HEK293 (cell line): ENCODE data around the gene ZNF33B.

Source experiments
- CTCF ChIP-seq: fragments of 450-650 bp; formaldehyde crosslinking; IDR thresholded peaks from 2 replicates; pipeline ENCODE4 v1.5.1; 2016; ENCODE audit warnings: missing biosample characterization, missing genetic modification characterization
- REST ChIP-seq: fragments of 450-650 bp; formaldehyde crosslinking; IDR thresholded peaks from 2 replicates; pipeline ENCODE4 v1.5.1; 2016; ENCODE audit warnings: missing biosample characterization, missing genetic modification characterization
- SP2 ChIP-seq: fragments of 450-650 bp; formaldehyde crosslinking; IDR thresholded peaks from 2 replicates; pipeline ENCODE4 v1.5.1; 2016; ENCODE audit warnings: missing biosample characterization, missing genetic modification characterization
- ZFP3 ChIP-seq: fragments of 450-650 bp; formaldehyde crosslinking; IDR thresholded peaks from 2 replicates; pipeline ENCODE4 v1.5.1; 2016; ENCODE audit warnings: low read depth, missing biosample characterization, missing genetic modification characterization
- ZFP69B ChIP-seq: fragments of 450-650 bp; formaldehyde crosslinking; IDR thresholded peaks from 2 replicates; pipeline ENCODE4 v1.5.1; 2016; ENCODE audit warnings: missing biosample characterization, missing genetic modification characterization
- ZNF169 ChIP-seq: fragments of 450-650 bp; formaldehyde crosslinking; IDR thresholded peaks from 2 replicates; pipeline ENCODE4 v1.5.1; 2016; ENCODE audit warnings: missing biosample characterization, missing genetic modification characterization
- ZNF274 ChIP-seq, 2 experiments: fragments of 200-500 bp in 1 of 2; fragments of 450-650 bp in 1 of 2; sonication (Bioruptor generic) in 1 of 2; formaldehyde crosslinking in 1 of 2; IDR thresholded peaks; 2 replicates each; pipeline versions ENCODE4 v1.5.1 to v1.6.1; 2014 to 2016; ENCODE audit warnings: borderline replicate concordance in 1 of 2, inconsistent platforms in 1 of 2, low read length in 1 of 2, missing biosample characterization in 1 of 2, missing genetic modification characterization in 1 of 2
- TF ChIP-seq, protein P1 (sequence below): fragments of 450-650 bp; formaldehyde crosslinking; IDR thresholded peaks from 2 replicates; pipeline ENCODE4 v1.5.1; 2016; ENCODE audit warnings: missing biosample characterization, missing genetic modification characterization

DNA sequence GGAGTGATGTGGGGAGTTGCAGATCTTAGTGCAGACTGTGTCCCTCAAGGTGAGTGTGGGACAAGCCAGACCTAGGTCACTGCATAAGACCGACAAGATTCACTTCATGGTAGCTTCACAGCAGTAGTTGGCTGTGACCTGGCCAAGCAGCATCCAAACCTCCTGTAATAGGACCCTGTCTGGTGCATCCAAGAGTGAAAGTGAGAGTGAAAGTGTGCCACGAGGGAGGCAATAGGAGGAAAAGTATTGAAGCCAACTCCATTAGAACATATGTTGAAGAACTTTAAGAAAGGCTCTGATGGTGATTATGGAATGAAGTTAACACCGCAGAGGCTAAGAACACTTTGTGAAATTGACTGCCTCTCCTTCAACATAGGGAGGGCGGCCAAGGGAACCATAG, 7.8 kb upstream of the ZNF33B start:
- TF ChIP-seq CTCF (tag by site-specific recombination) (no peak), SP2 (tag by site-specific recombination) (no peak), ZNF169 (tag by site-specific recombination) (no peak), ZNF274 (IDR thresholded peaks at IDR 0.05; ENCODE audit: low read length) (no peak), ZNF274 (tag by site-specific recombination; IDR thresholded peaks at IDR 0.05; ENCODE audit: borderline replicate concordance) (no peak), ZFP3 (tag by site-specific recombination) (no peak), ZFP69B (tag by site-specific recombination) (no peak), REST (tag by site-specific recombination) (no peak)
- TF ChIP-seq, protein P1, sequence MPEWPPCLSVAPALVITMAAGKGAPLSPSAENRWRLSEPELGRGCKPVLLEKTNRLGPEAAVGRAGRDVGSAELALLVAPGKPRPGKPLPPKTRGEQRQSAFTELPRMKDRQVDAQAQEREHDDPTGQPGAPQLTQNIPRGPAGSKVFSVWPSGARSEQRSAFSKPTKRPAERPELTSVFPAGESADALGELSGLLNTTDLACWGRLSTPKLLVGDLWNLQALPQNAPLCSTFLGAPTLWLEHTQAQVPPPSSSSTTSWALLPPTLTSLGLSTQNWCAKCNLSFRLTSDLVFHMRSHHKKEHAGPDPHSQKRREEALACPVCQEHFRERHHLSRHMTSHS, result no peak
